ENCODE measurements around the gene CIB2. TPM values are rescaled to one million over a fixed set of nuclear protein-coding genes. Genes with fewer than 3 reads are reported as not detected.

CIB2 gene
- total RNA-seq, 1 donor from 2014 or later, result 16.4 TPM

- no peak for DNase-seq (ENCODE audit: low spot score)
- Mint-ChIP-seq H3K27me3 (ENCODE audit: unreplicated experiment) (peaks cover 1% of the 10 kb centered on the region), H3K4me3 (ENCODE audit: unreplicated experiment) (no peak overlapping the region), H3K27ac (ENCODE audit: unreplicated experiment) (no peak overlapping the region), H3K9me3 (ENCODE audit: unreplicated experiment) (no peaks in the 10 kb centered on the region), H3K36me3 (ENCODE audit: low read depth, unreplicated experiment) (peaks cover 4% of the 10 kb centered on the region), H3K4me1 (ENCODE audit: unreplicated experiment) (peaks cover 4% of the 10 kb centered on the region)
- TF ChIP-seq, protein P1, sequence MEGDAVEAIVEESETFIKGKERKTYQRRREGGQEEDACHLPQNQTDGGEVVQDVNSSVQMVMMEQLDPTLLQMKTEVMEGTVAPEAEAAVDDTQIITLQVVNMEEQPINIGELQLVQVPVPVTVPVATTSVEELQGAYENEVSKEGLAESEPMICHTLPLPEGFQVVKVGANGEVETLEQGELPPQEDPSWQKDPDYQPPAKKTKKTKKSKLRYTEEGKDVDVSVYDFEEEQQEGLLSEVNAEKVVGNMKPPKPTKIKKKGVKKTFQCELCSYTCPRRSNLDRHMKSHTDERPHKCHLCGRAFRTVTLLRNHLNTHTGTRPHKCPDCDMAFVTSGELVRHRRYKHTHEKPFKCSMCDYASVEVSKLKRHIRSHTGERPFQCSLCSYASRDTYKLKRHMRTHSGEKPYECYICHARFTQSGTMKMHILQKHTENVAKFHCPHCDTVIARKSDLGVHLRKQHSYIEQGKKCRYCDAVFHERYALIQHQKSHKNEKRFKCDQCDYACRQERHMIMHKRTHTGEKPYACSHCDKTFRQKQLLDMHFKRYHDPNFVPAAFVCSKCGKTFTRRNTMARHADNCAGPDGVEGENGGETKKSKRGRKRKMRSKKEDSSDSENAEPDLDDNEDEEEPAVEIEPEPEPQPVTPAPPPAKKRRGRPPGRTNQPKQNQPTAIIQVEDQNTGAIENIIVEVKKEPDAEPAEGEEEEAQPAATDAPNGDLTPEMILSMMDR (IDR thresholded peaks at IDR 0.05; ENCODE audit: unreplicated experiment), result no peak
These were observed 45.3 kb downstream of the CIB2 start for GRCh38 chr15:78085928-78086327.

- no peak for DNase-seq (ENCODE audit: low spot score)
- TF ChIP-seq, protein P1 (IDR thresholded peaks at IDR 0.05; ENCODE audit: unreplicated experiment), result no peak
- no peaks in the 10 kb centered on the region for H3K36me3 Mint-ChIP-seq (ENCODE audit: low read depth, unreplicated experiment)
- no peaks in the 10 kb centered on the region for H3K9me3 Mint-ChIP-seq (ENCODE audit: unreplicated experiment)
- H3K4me1 Mint-ChIP-seq (ENCODE audit: unreplicated experiment), result peaks cover 4% of the 10 kb centered on the region
- H3K4me3 Mint-ChIP-seq (ENCODE audit: unreplicated experiment), result no peak overlapping the region
- peaks cover 3% of the 10 kb centered on the region for H3K27me3 Mint-ChIP-seq (ENCODE audit: unreplicated experiment)
- H3K27ac Mint-ChIP-seq (ENCODE audit: unreplicated experiment), result no peak overlapping the region
These were observed 46.8 kb downstream of the CIB2 start for GRCh38 chr15:78084449-78084750.

DNA sequence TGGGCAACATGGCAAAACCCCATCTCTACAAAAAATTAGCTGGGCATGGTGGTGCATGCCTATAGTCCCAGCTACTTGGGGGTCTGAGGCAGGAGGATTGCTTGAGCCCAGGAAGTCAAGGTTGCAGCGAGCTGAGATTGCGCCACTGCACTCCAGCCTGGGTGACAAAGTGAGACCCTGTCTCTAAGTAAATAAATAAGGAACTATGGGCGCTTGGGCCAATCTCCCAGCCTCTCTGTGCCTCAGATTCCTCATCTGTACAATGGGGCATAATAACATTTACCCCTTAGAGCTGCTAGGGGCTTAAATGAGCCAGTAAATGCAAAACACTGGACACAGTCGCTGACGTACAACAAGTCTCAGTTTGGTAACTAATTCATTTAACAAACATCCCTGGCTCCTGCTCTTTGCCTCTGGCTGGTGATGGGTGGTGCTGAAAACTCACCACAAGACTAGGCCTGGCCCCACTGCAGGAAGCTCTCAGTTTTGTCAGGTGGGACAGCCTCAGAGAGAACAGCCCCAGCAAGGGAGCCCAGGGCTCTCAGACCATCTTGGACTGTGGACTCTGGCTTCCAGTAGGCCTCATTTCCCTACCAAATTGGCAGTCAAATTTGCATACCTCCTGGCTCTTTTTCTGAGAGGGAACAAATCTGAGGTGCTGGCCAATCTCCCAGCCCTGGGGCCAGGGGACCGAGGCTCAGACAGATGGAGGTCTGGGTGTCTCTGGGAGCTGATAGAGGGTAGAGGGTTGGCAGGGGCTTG, 47.4 kb downstream of the CIB2 start:
- no peak overlapping the region for H3K4me3 Mint-ChIP-seq (ENCODE audit: unreplicated experiment)
- peaks cover 4% of the 10 kb centered on the region for H3K4me1 Mint-ChIP-seq (ENCODE audit: unreplicated experiment)
- H3K9me3 Mint-ChIP-seq (ENCODE audit: unreplicated experiment), result no peaks in the 10 kb centered on the region
- TF ChIP-seq, protein P1 (IDR thresholded peaks at IDR 0.05; ENCODE audit: unreplicated experiment), result no peak
- no peaks in the 10 kb centered on the region for H3K36me3 Mint-ChIP-seq (ENCODE audit: low read depth, unreplicated experiment)
- no peak overlapping the region for H3K27ac Mint-ChIP-seq (ENCODE audit: unreplicated experiment)
- H3K27me3 Mint-ChIP-seq (ENCODE audit: unreplicated experiment), result peaks cover 3% of the 10 kb centered on the region
- no peak for DNase-seq (ENCODE audit: low spot score)

DNA sequence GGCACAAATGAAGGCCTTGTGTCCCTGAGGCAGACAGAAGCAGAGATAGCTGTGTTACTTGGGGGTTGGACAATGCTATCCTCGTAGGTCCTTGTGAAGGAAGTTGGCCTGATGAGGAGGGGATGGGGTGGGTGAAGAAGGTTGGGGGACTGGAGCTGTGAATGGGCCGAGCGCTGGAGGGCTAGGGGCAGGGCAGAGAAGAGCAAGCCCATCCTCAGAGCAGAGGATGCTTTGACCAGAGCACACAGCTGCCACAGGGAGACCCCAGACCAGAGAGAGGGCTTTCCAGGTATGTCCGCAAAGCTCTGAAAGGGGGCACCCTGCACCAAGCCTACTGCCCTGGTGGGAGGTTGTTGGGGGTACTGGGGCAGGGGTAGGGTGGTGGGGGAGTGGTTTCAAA, 48.1 kb downstream of the CIB2 start:
- DNase-seq (ENCODE audit: low spot score), result no peak
- TF ChIP-seq, protein P1 (IDR thresholded peaks at IDR 0.05; ENCODE audit: unreplicated experiment), result no peak
- H3K36me3 Mint-ChIP-seq (ENCODE audit: low read depth, unreplicated experiment), result peaks cover under 1% of the 10 kb centered on the region
- H3K4me3 Mint-ChIP-seq (ENCODE audit: unreplicated experiment), result no peak overlapping the region
- H3K9me3 Mint-ChIP-seq (ENCODE audit: unreplicated experiment), result no peaks in the 10 kb centered on the region
- H3K27me3 Mint-ChIP-seq (ENCODE audit: unreplicated experiment), result peaks cover 3% of the 10 kb centered on the region
- no peak overlapping the region for H3K27ac Mint-ChIP-seq (ENCODE audit: unreplicated experiment)
- H3K4me1 Mint-ChIP-seq (ENCODE audit: unreplicated experiment), result peaks cover 4% of the 10 kb centered on the region

DNA sequence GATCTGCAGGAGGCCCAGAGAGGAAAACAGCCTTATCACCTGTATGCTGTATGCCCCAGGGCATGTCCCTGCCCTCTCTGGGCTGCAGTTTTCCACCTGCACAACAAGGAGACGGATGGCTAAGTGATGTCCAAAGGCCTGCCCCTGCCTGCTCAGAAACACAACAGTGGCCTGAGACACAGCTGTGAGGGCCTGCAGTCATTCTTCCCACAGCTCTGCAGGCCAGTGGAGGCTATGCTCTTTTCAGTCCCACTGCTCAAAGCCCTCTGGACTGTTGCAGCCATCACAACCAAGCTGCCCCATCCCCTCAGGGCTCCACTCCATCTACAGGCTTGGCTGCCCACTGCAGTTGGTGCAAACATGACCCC, 48.5 kb downstream of the CIB2 start:
- H3K27me3 Mint-ChIP-seq (ENCODE audit: unreplicated experiment), result peaks cover 3% of the 10 kb centered on the region
- no peak overlapping the region for H3K27ac Mint-ChIP-seq (ENCODE audit: unreplicated experiment)
- DNase-seq (ENCODE audit: low spot score), result no peak
- TF ChIP-seq, protein P1 (IDR thresholded peaks at IDR 0.05; ENCODE audit: unreplicated experiment), result no peak
- H3K4me1 Mint-ChIP-seq (ENCODE audit: unreplicated experiment), result peaks cover 8% of the 10 kb centered on the region
- H3K36me3 Mint-ChIP-seq (ENCODE audit: low read depth, unreplicated experiment), result peaks cover 4% of the 10 kb centered on the region
- no peaks in the 10 kb centered on the region for H3K9me3 Mint-ChIP-seq (ENCODE audit: unreplicated experiment)
- no peak overlapping the region for H3K4me3 Mint-ChIP-seq (ENCODE audit: unreplicated experiment)
